Adrenal gland (tissue), 12 donors: ENCODE results near the gene KLF6. TPM values are rescaled to one million over a fixed set of nuclear protein-coding genes. Genes with fewer than 3 reads are reported as not detected.

Experiments
- DNase-seq, 7 donors: peaks; one replicate each; pipeline ENCODE4 v3.0.0-alpha.2; 2019 to 2020
- H3K27ac ChIP-seq, 5 donors: fragments of 200-600 bp; sonication (generic) in 4 of 5; 1 replicate in 3 of 5; 2 replicates in 2 of 5; pipeline versions ENCODE4 v1.5.1 to v1.8.0; 2016 to 2020; ENCODE audit warnings: mild to moderate bottlenecking in 1 of 5
- H3K27me3 ChIP-seq: fragments of 200-600 bp; 2 replicates; pipeline ENCODE4 v1.8.0; 2021
- H3K36me3 ChIP-seq, 2 donors: fragments of 200-600 bp; replicated peaks in 1 of 2; 1 replicate in 1 of 2; 2 replicates in 1 of 2; pipeline versions ENCODE4 v1.5.1 to v1.8.0; 2018 to 2022
- H3K4me1 ChIP-seq, 2 donors: fragments of 200-600 bp; replicated peaks in 1 of 2; 1 replicate in 1 of 2; 2 replicates in 1 of 2; pipeline versions ENCODE4 v1.5.1 to v1.8.0; 2018 to 2021
- H3K4me3 ChIP-seq, 4 donors: fragments of 200-600 bp; sonication (generic) in 3 of 4; one replicate each; pipeline ENCODE4 v1.5.1; 2016 to 2018
- H3K9me3 ChIP-seq, 3 donors: fragments of 200-600 bp; sonication (generic) in 1 of 3; replicated peaks in 1 of 3; 1 replicate in 2 of 3; 2 replicates in 1 of 3; pipeline versions ENCODE4 v1.5.1 to v1.8.0; 2016 to 2021
- CTCF ChIP-seq, 6 experiments: fragments of 450-650 bp in 4 of 6; fragments of 200-600 bp in 2 of 6; sonication (generic) in 1 of 6; IDR thresholded peaks; 1 replicate in 5 of 6; 2 replicates in 1 of 6; pipeline versions ENCODE4 v1.5.1 to v1.8.0; 2016 to 2021; ENCODE audit warnings: antibody characterized with exemption in 6 of 6, mild to moderate bottlenecking in 2 of 6, moderate library complexity in 1 of 6
- POLR2A ChIP-seq, 2 donors: fragments of 450-650 bp; IDR thresholded peaks; one replicate each; pipeline ENCODE4 v1.6.1; 2017; ENCODE audit warnings: antibody characterized with exemption in 2 of 2, mild to moderate bottlenecking in 2 of 2, moderate library complexity in 1 of 2
- WGBS, 4 donors: extraction: QIAGEN DNeasy Blood & Tissue Kit in 2 of 4; methylation state at CpG; one replicate each; pipeline versions ENCODE4 v1.1.5 to v1.1.7; 2013 to 2017; 5-methylcytosine and 5-hydroxymethylcytosine counted together
- intact Hi-C, 2 donors: fragments of 100-400 bp; cut with DNase I; formaldehyde crosslinking; loops; one replicate each; pipeline versions ENCODE4 v1.14.1 to v1.15.0; 2022 to 2023
- polyA plus RNA-seq, 3 donors: library from polyadenylated mRNA; stranded (reverse); fragments of 200-250 nt in 2 of 3; fragments of 350-450 nt in 1 of 3; fragmentation: Illumina TruSeq in 1 of 3; extraction: RNeasy Lipid Tissue Mini Kit (QIAGEN cat#74804) in 1 of 3; gene quantifications; one replicate each; pipeline ENCODE4 v1.2.3, GENCODE V29; 2013 to 2014
- total RNA-seq, 9 donors: library from RNA; depleted of rRNA in 4 of 9; stranded (reverse); fragments of >200 nt in 4 of 9; fragments of 120-200 nt in 1 of 9; fragmentation: NEBNext Ultra II Directional in 1 of 9; extraction: Animal tissue kit (Norgen Biotek cat#: 25700) in 1 of 9; gene quantifications; one replicate each; pipeline versions ENCODE4 v1.1.0 to v1.2.4, GENCODE V29; 2013 to 2023
- donor health status: healthy with polysubstance abuse.
- donor health status: Bipolar disorder and iron deficiency.
- donor health status: DM: yes; HTN: yes; CAD: no.
- donor health status: DM: no; HTN: no; CAD: no.
- donor health status: DM: no; HTN: no; CAD: no.
- donor health status: DM: yes; HTN: yes; CAD: no.

Gene KLF6
- total and polyA plus RNA-seq, 12 donors = 14.4 to 70.2 (median 26.8) TPM

GRCh38 chr10:3757638-3758490, 27.1 kb downstream of the KLF6 start:
- no peak for DNase-seq
- intact Hi-C loops = no loop called here
- 77 to 86% (median 80%) methylated on average over 14 of the region's 14 CpGs for WGBS, 4 donors
- Histone ChIP-seq H3K27ac (peak overlapping the region in 1 of 5 donors; percentile 29), H3K36me3 (no peaks in the 10 kb centered on the region), H3K27me3 (no peaks in the 10 kb centered on the region), H3K4me3 (no peak overlapping the region), H3K9me3 (no peaks in the 10 kb centered on the region), H3K4me1 (peaks cover 0 to 13% of the 10 kb centered on the region in 2 donors)
- TF ChIP-seq CTCF (IDR thresholded peaks at IDR 0.05) (no peak), POLR2A (IDR thresholded peaks at IDR 0.05) (no peak)

- Histone ChIP-seq H3K36me3 (no peaks in the 10 kb centered on the region), H3K27ac (no peak overlapping the region), H3K9me3 (no peaks in the 10 kb centered on the region), H3K27me3 (no peaks in the 10 kb centered on the region), H3K4me3 (no peak overlapping the region), H3K4me1 (peaks cover 0 to 13% of the 10 kb centered on the region in 2 donors)
- intact Hi-C loops = no loop called here
- TF ChIP-seq CTCF (IDR thresholded peaks at IDR 0.05) (no peak), POLR2A (IDR thresholded peaks at IDR 0.05) (no peak)
- DNase-seq = no peak
- WGBS, 4 donors = 89 to 92% (median 91%) methylated on average over 7 of the region's 7 CpGs
Measured at GRCh38 chr10:3757250-3757637, 27.8 kb downstream of the KLF6 start.

DNA sequence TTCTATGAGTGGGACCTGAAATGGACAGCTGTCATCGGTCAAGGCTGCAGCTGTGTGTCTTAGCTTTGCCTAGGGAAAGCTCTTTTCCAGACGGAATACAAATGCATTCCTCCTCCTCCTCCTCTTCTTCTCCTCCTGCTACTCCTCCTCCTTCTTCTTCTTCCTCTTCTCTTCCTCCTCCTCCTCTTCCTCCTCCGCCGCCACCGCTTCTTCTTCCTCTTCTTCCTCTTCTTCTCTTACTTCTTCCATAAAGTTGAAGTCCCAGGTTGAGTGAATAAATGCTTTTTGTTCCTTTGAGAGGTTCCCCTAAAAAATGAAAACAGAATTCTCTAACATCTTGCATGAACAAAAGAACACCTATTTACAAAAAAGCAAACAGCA, 28.7 kb downstream of the KLF6 start:
- H3K27ac ChIP-seq = no peak overlapping the region
- TF ChIP-seq CTCF (IDR thresholded peaks at IDR 0.05) (no peak), POLR2A (IDR thresholded peaks at IDR 0.05) (no peak)
- H3K36me3 ChIP-seq = no peaks in the 10 kb centered on the region
- peaks cover 0 to 13% of the 10 kb centered on the region in 2 donors for H3K4me1 ChIP-seq
- no peaks in the 10 kb centered on the region for H3K27me3 ChIP-seq
- intact Hi-C loops = no loop called here
- H3K4me3 ChIP-seq = no peak overlapping the region
- 77 to 91% (median 81%) methylated on average over 5 of the region's 5 CpGs for WGBS, 4 donors
- no peak for DNase-seq
- H3K9me3 ChIP-seq = no peaks in the 10 kb centered on the region

DNA sequence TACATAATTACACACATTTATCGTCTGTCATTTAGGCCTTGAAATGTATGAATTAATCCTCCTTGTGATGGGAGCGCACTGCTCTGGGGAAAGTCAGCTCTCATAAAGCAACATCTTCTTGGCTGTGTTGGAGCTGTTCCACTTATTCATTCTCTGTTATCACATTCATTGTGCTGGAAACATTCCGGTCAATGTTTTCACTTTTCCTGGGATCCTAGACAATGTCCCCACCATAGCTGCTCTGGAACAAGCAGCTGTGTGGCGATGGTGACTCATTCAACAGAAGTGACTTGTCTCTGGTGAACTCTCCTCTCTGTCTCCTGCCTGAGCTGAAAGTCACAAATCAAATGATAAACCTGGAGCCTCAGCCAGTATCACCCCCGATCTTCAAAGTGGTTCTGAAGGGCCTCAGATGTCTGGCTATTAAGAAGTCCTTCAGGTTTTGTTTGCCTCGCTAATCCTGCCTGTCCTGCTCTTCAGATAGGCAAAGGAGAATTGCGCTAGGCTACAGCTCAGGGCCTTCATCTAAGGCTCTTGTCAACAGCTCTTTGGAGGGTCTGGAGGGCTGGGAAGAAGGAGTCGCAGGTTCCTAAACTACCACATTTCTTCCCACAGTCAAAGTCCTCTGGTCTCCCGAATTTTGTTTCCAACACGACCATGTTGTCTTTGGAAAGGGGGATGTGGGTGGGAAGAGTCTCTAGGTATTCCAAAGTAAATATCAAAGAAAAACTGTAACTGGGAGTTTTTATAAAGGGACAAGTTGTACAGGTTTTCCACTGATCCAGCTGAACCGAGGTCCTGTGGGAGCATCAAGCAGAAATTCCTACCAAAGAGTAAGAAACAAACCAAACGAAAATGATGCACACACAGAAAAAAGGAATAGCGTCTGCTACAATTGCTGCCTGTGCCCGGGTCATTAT, 29.3 kb downstream of the KLF6 start:
- H3K36me3 ChIP-seq = no peaks in the 10 kb centered on the region
- peak overlapping the region in 3 of 5 donors; percentile 9 to 89 (median 41) for H3K27ac ChIP-seq
- no peaks in the 10 kb centered on the region for H3K27me3 ChIP-seq
- no peaks in the 10 kb centered on the region for H3K9me3 ChIP-seq
- TF ChIP-seq CTCF (IDR thresholded peaks at IDR 0.05) (no peak), POLR2A (IDR thresholded peaks at IDR 0.05) (no peak)
- intact Hi-C loops = no loop called here
- no peak overlapping the region for H3K4me3 ChIP-seq
- peak in 5 of 7 donors; percentile 50 to 72 (median 64) for DNase-seq
- 66 to 74% (median 71%) methylated on average over 12 to 14 of the region's 14 CpGs for WGBS, 4 donors
- peaks cover 0 to 17% of the 10 kb centered on the region in 2 donors for H3K4me1 ChIP-seq
